ENCODE data around the gene ALG14. TPM values are rescaled to one million over a fixed set of nuclear protein-coding genes. Genes with fewer than 3 reads are reported as not detected.

ALG14 gene
- total and polyA plus RNA-seq, 10 of the 15 experiments (the other 5 are each of a cell fraction or from before 2014, with no cell fraction given) = 2.6 to 19.2 (median 7.5) TPM

DNA sequence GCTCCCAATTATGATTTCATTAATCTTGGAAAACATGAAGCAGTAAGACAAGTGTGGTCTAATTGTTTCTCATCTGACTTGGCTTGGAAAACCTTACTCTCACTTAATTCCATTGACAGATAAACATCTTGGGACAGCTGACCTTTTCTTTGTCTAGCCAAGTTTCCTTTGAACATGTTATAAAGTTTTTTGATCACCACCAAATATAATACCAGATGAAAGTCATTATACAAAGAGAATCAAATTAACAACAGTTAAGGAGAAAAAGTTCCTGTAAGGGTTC is 50.2 kb downstream of the ALG14 start (continued):
- TF ChIP-seq, protein P1, sequence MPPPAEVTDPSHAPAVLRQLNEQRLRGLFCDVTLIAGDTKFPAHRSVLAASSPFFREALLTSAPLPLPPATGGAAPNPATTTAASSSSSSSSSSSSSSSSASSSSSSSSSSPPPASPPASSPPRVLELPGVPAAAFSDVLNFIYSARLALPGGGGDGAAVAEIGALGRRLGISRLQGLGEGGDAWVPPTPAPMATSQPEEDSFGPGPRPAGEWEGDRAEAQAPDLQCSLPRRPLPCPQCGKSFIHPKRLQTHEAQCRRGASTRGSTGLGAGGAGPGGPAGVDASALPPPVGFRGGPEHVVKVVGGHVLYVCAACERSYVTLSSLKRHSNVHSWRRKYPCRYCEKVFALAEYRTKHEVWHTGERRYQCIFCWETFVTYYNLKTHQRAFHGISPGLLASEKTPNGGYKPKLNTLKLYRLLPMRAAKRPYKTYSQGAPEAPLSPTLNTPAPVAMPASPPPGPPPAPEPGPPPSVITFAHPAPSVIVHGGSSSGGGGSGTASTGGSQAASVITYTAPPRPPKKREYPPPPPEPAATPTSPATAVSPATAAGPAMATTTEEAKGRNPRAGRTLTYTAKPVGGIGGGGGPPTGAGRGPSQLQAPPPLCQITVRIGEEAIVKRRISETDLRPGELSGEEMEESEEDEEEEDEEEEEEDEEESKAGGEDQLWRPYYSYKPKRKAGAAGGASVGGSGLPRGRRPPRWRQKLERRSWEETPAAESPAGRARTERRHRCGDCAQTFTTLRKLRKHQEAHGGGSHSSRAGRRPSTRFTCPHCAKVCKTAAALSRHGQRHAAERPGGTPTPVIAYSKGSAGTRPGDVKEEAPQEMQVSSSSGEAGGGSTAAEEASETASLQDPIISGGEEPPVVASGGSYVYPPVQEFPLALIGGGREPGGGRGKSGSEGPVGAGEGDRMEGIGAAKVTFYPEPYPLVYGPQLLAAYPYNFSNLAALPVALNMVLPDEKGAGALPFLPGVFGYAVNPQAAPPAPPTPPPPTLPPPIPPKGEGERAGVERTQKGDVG (CRISPR knock-in tag; IDR thresholded peaks at IDR 0.05) = no peak
- TF ChIP-seq NBN (IDR thresholded peaks at IDR 0.05) (no peak), MEF2A (IDR thresholded peaks at IDR 0.05; ENCODE audit: insufficient read depth, low read depth, low read length) (no peak)
- TF ChIP-seq, protein P2, sequence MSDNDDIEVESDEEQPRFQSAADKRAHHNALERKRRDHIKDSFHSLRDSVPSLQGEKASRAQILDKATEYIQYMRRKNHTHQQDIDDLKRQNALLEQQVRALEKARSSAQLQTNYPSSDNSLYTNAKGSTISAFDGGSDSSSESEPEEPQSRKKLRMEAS (IDR thresholded peaks at IDR 0.05; ENCODE audit: low read depth, low read length) = no peak
- TF ChIP-seq, protein P3, sequence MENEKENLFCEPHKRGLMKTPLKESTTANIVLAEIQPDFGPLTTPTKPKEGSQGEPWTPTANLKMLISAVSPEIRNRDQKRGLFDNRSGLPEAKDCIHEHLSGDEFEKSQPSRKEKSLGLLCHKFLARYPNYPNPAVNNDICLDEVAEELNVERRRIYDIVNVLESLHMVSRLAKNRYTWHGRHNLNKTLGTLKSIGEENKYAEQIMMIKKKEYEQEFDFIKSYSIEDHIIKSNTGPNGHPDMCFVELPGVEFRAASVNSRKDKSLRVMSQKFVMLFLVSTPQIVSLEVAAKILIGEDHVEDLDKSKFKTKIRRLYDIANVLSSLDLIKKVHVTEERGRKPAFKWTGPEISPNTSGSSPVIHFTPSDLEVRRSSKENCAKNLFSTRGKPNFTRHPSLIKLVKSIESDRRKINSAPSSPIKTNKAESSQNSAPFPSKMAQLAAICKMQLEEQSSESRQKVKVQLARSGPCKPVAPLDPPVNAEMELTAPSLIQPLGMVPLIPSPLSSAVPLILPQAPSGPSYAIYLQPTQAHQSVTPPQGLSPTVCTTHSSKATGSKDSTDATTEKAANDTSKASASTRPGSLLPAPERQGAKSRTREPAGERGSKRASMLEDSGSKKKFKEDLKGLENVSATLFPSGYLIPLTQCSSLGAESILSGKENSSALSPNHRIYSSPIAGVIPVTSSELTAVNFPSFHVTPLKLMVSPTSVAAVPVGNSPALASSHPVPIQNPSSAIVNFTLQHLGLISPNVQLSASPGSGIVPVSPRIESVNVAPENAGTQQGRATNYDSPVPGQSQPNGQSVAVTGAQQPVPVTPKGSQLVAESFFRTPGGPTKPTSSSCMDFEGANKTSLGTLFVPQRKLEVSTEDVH (IDR thresholded peaks at IDR 0.05; ENCODE audit: low read depth, partially characterized antibody) = no peak
